Neural progenitor cell (in vitro differentiated cells): ENCODE measurements around the gene LMF1. TPM values are rescaled to one million over a fixed set of nuclear protein-coding genes. Genes with fewer than 3 reads are reported as not detected.

Experiments used
- DNase-seq: peaks from one replicate; pipeline ENCODE4 v3.0.0-alpha.2; 2016; ENCODE audit warnings: low spot score
- H2AFZ ChIP-seq: fragments of 200-600 bp; sonication (generic); replicated peaks from 2 replicates; pipeline ENCODE4 v1.6.1; 2016; ENCODE audit warnings: antibody characterized with exemption
- H3F3A ChIP-seq: fragments of 200-600 bp; sonication (generic); 2 replicates; pipeline ENCODE4 v1.6.1; 2016; ENCODE audit warnings: antibody characterized with exemption, low read depth
- H3K27ac ChIP-seq: fragments of 200-600 bp; sonication (generic); 2 replicates; pipeline ENCODE4 v1.5.1; 2016; ENCODE audit warnings: mild to moderate bottlenecking
- H3K27me3 ChIP-seq: fragments of 200-600 bp; sonication (generic); 2 replicates; pipeline ENCODE4 v1.6.1; 2016; ENCODE audit warnings: mild to moderate bottlenecking, moderate library complexity
- H3K36me3 ChIP-seq: fragments of 200-600 bp; sonication (generic); 2 replicates; pipeline ENCODE4 v1.5.1; 2016
- H3K4me1 ChIP-seq: fragments of 200-600 bp; sonication (generic); 2 replicates; pipeline ENCODE4 v1.6.1; 2016; ENCODE audit warnings: mixed run types
- H3K4me2 ChIP-seq: fragments of 200-600 bp; sonication (generic); 2 replicates; pipeline ENCODE4 v1.6.1; 2016
- H3K4me3 ChIP-seq: fragments of 200-600 bp; sonication (generic); 2 replicates; pipeline ENCODE4 v1.5.1; 2016
- H3K79me2 ChIP-seq: fragments of 200-600 bp; sonication (generic); 2 replicates; pipeline ENCODE4 v1.6.1; 2016; ENCODE audit warnings: low read depth
- H3K9ac ChIP-seq: fragments of 200-600 bp; sonication (generic); 2 replicates; pipeline ENCODE4 v1.6.1; 2016
- H3K9me3 ChIP-seq: fragments of 200-600 bp; sonication (generic); 2 replicates; pipeline ENCODE4 v1.5.1; 2016; ENCODE audit warnings: low read depth
- H4K20me1 ChIP-seq: fragments of 200-600 bp; sonication (generic); 2 replicates; pipeline ENCODE4 v1.6.1; 2016; ENCODE audit warnings: low read depth
- H3K27ac Mint-ChIP-seq: 3 replicates; pipeline ENCODE4 v1.8.0; 2021; ENCODE audit warnings: mixed read lengths
- H3K27me3 Mint-ChIP-seq: 2 replicates; pipeline ENCODE4 v1.8.0; 2022; ENCODE audit warnings: low read depth, mild to moderate bottlenecking, inconsistent platforms, moderate library complexity, mixed read lengths; ENCODE audit not compliant: insufficient read depth
- H3K36me3 Mint-ChIP-seq: 3 replicates; pipeline ENCODE4 v1.8.0; 2021; ENCODE audit warnings: mixed read lengths
- H3K4me1 Mint-ChIP-seq: 3 replicates; pipeline ENCODE4 v1.8.0; 2021; ENCODE audit warnings: mixed read lengths
- H3K4me3 Mint-ChIP-seq: 3 replicates; pipeline ENCODE4 v1.8.0; 2021; ENCODE audit warnings: mild to moderate bottlenecking, moderate library complexity, mixed read lengths
- H3K9me3 Mint-ChIP-seq: 3 replicates; pipeline ENCODE4 v1.8.0; 2020; ENCODE audit warnings: mixed read lengths
- CTCF ChIP-seq: fragments of 200-600 bp; sonication (generic); IDR thresholded peaks from 2 replicates; pipeline ENCODE4 v1.5.1; 2017; ENCODE audit warnings: antibody characterized with exemption, mild to moderate bottlenecking
- EZH2 ChIP-seq: fragments of 200-600 bp; sonication (generic); IDR thresholded peaks from 2 replicates; pipeline ENCODE4 v1.6.1; 2017; ENCODE audit warnings: antibody characterized with exemption, mild to moderate bottlenecking, moderate library complexity
- EZH2phosphoT487 ChIP-seq: fragments of 200-600 bp; sonication (generic); IDR thresholded peaks from 2 replicates; pipeline ENCODE4 v1.6.1; 2017; ENCODE audit warnings: antibody characterized with exemption
- total RNA-seq: library from RNA; depleted of rRNA; stranded (reverse); fragments of >200 nt; gene quantifications from 2 replicates; pipeline ENCODE4 v1.2.3, GENCODE V29; 2015; ENCODE audit warnings: low replicate concordance

Gene LMF1
- total RNA-seq, 1 donor from 2014 or later = 3.4 TPM

GRCh38 chr16:882256-882655, 88.5 kb downstream of the LMF1 start:
- no peaks in the 10 kb centered on the region for H3K9me3 ChIP-seq
- no peaks in the 10 kb centered on the region for H3K79me2 ChIP-seq
- no peaks in the 10 kb centered on the region for H3K27me3 Mint-ChIP-seq
- peaks cover 10% of the 10 kb centered on the region for H3K4me1 Mint-ChIP-seq
- H3K4me1 ChIP-seq = peaks cover 10% of the 10 kb centered on the region
- H3K27ac Mint-ChIP-seq = no peak overlapping the region
- H3K4me3 Mint-ChIP-seq = no peak overlapping the region
- H3K27ac ChIP-seq = no peak overlapping the region
- no peaks in the 10 kb centered on the region for H3K9me3 Mint-ChIP-seq
- H3F3A ChIP-seq = peaks cover 13% of the 10 kb centered on the region
- no peak overlapping the region for H3K4me3 ChIP-seq
- TF ChIP-seq EZH2 (no peak), EZH2phosphoT487 (no peak), CTCF (no peak)
- no peaks in the 10 kb centered on the region for H3K36me3 ChIP-seq
- H3K9ac ChIP-seq = no peak overlapping the region
- H3K27me3 ChIP-seq = no peaks in the 10 kb centered on the region
- DNase-seq = no peak
- H4K20me1 ChIP-seq = no peaks in the 10 kb centered on the region
- H2AFZ ChIP-seq = no peak overlapping the region
- H3K36me3 Mint-ChIP-seq = peaks cover 2% of the 10 kb centered on the region
- no peak overlapping the region for H3K4me2 ChIP-seq

GRCh38 chr16:881219-882097, 89.3 kb downstream of the LMF1 start:
- H4K20me1 ChIP-seq = no peaks in the 10 kb centered on the region
- H3K9me3 ChIP-seq = no peaks in the 10 kb centered on the region
- H3K79me2 ChIP-seq = no peaks in the 10 kb centered on the region
- peaks cover 5% of the 10 kb centered on the region for H3K36me3 Mint-ChIP-seq
- H3K4me3 ChIP-seq = no peak overlapping the region
- H3K4me1 Mint-ChIP-seq = peaks cover 12% of the 10 kb centered on the region
- no peaks in the 10 kb centered on the region for H3K27me3 Mint-ChIP-seq
- H3K4me3 Mint-ChIP-seq = no peak overlapping the region
- TF ChIP-seq EZH2phosphoT487 (no peak), CTCF (no peak), EZH2 (no peak)
- H3K36me3 ChIP-seq = no peaks in the 10 kb centered on the region
- H3K4me1 ChIP-seq = peaks cover 5% of the 10 kb centered on the region
- no peak overlapping the region for H2AFZ ChIP-seq
- no peaks in the 10 kb centered on the region for H3K9me3 Mint-ChIP-seq
- no peaks in the 10 kb centered on the region for H3K27me3 ChIP-seq
- no peak for DNase-seq
- no peak overlapping the region for H3K9ac ChIP-seq
- no peak overlapping the region for H3K27ac Mint-ChIP-seq
- H3F3A ChIP-seq = peaks cover 11% of the 10 kb centered on the region
- no peak overlapping the region for H3K4me2 ChIP-seq
- H3K27ac ChIP-seq = no peak overlapping the region

- no peaks in the 10 kb centered on the region for H3K79me2 ChIP-seq
- TF ChIP-seq CTCF (no peak), EZH2 (no peak), EZH2phosphoT487 (no peak)
- H3K4me1 ChIP-seq = no peaks in the 10 kb centered on the region
- H3K27me3 ChIP-seq = no peaks in the 10 kb centered on the region
- no peaks in the 10 kb centered on the region for H3K36me3 ChIP-seq
- peaks cover 4% of the 10 kb centered on the region for H3F3A ChIP-seq
- Mint-ChIP-seq H3K36me3 (peaks cover 5% of the 10 kb centered on the region), H3K4me1 (peaks cover 9% of the 10 kb centered on the region), H3K27ac (no peak overlapping the region), H3K9me3 (no peaks in the 10 kb centered on the region), H3K27me3 (no peaks in the 10 kb centered on the region), H3K4me3 (no peak overlapping the region)
- no peak overlapping the region for H2AFZ ChIP-seq
- no peak for DNase-seq
- no peaks in the 10 kb centered on the region for H3K9me3 ChIP-seq
- H4K20me1 ChIP-seq = no peaks in the 10 kb centered on the region
- H3K4me2 ChIP-seq = no peak overlapping the region
- no peak overlapping the region for H3K27ac ChIP-seq
- H3K4me3 ChIP-seq = no peak overlapping the region
- H3K9ac ChIP-seq = no peak overlapping the region
Observed at GRCh38 chr16:880471-881171, 90.2 kb downstream of the LMF1 start.
